Measurements from ENCODE around the gene TPRG1L. TPM values are rescaled to one million over a fixed set of nuclear protein-coding genes. Genes with fewer than 3 reads are reported as not detected.

Gene TPRG1L
- total RNA-seq, 1 experiment from 2014 or later, result 21.9 TPM

- Mint-ChIP-seq H3K27ac (ENCODE audit: low read depth, unreplicated experiment) (no peak overlapping the region), H3K27me3 (ENCODE audit: insufficient read depth, unreplicated experiment) (no peaks in the 10 kb centered on the region), H3K4me1 (ENCODE audit: insufficient read depth, unreplicated experiment) (peaks cover 7% of the 10 kb centered on the region), H3K4me3 (ENCODE audit: unreplicated experiment) (no peak overlapping the region), H3K36me3 (ENCODE audit: insufficient read depth, unreplicated experiment) (peaks cover 23% of the 10 kb centered on the region), H3K9me3 (ENCODE audit: unreplicated experiment) (no peaks in the 10 kb centered on the region)
- ChIA-PET CTCF (no interaction called here), POLR2A (no interaction called here)
- intact Hi-C loops (cut with micrococcal nuclease), result no loop called here
- DNase-seq (ENCODE audit: unreplicated experiment), result no peak
- TF ChIP-seq, protein P1, sequence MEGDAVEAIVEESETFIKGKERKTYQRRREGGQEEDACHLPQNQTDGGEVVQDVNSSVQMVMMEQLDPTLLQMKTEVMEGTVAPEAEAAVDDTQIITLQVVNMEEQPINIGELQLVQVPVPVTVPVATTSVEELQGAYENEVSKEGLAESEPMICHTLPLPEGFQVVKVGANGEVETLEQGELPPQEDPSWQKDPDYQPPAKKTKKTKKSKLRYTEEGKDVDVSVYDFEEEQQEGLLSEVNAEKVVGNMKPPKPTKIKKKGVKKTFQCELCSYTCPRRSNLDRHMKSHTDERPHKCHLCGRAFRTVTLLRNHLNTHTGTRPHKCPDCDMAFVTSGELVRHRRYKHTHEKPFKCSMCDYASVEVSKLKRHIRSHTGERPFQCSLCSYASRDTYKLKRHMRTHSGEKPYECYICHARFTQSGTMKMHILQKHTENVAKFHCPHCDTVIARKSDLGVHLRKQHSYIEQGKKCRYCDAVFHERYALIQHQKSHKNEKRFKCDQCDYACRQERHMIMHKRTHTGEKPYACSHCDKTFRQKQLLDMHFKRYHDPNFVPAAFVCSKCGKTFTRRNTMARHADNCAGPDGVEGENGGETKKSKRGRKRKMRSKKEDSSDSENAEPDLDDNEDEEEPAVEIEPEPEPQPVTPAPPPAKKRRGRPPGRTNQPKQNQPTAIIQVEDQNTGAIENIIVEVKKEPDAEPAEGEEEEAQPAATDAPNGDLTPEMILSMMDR (IDR thresholded peaks at IDR 0.05; ENCODE audit: unreplicated experiment), result no peak
- BruUV-seq (replicated peaks), result no TSS peak
Measured at GRCh38 chr1:3644273-3644672, 19.5 kb downstream of the TPRG1L start.

DNA sequence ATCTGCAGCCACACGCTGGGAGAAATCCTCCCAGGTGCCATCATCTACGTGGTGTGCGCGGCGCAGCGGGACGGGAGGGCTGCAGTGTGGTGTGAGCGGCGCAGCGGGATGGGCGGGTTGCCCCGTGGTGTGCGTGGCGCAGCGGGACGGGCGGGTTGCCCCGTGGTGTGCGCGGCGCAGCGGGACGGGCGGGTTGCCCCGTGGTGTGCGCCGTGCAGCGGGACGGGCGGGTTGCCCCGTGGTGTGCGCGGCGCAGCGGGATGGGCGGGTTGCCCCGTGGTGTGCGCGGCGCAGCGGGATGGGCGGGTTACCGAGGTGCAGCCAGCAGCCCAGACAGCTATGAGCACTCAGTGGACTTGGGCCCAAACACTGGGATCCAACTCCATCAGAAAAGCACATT is 20.4 kb downstream of the TPRG1L start:
- TF ChIP-seq, protein P1 (IDR thresholded peaks at IDR 0.05; ENCODE audit: unreplicated experiment), result no peak
- H3K36me3 Mint-ChIP-seq (ENCODE audit: insufficient read depth, unreplicated experiment), result peaks cover 23% of the 10 kb centered on the region

DNA sequence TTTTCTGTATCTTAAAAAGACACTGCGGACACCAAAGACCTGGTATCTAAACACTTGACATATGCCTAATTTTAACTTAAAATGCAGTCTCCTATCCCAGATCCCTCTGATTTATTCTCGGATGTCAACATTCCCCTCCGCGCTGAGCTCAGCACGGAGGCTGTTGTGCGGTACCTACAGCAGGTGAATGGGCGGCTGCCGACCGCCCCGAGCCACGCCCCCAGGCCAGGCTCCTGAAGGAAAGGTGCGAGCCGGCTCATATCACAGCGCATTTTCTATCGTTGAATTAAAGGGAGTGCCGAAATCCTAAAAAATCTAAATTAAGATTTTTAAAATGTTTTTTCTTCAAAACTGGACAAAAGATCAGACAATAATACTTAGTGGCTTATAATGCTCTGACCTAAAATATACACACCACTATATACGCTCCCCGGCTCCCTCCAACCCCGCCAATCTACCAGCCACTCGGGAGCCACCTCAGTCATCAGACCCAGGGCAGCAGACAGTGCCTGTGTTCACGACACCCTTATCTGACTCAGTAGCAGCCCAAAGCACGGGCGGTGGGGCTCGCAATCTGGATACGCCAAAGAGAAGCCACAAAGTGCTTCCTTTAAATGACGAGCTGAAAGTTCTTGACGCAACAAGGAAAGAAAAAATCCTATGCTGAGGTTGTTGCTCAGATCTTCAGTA is 21.0 kb downstream of the TPRG1L start:
- no peak for DNase-seq (ENCODE audit: unreplicated experiment)
- POLR2A ChIA-PET, result interaction anchor here (0.5 kb wide), 1 partner anchor 21 kb away, joined by 4 read pairs; no protein-coding TSS in a partner anchor
- Mint-ChIP-seq H3K4me1 (ENCODE audit: insufficient read depth, unreplicated experiment) (peaks cover 7% of the 10 kb centered on the region), H3K36me3 (ENCODE audit: insufficient read depth, unreplicated experiment) (peaks cover 23% of the 10 kb centered on the region), H3K27ac (ENCODE audit: low read depth, unreplicated experiment) (no peak overlapping the region), H3K27me3 (ENCODE audit: insufficient read depth, unreplicated experiment) (no peaks in the 10 kb centered on the region), H3K9me3 (ENCODE audit: unreplicated experiment) (no peaks in the 10 kb centered on the region), H3K4me3 (ENCODE audit: unreplicated experiment) (no peak overlapping the region)
- CTCF ChIA-PET, result interaction anchor here (0.6 kb wide), 3 partner anchors 129 to 1151 kb away, joined by 3 to 5 read pairs (median 3); no protein-coding TSS in a partner anchor
- no TSS peak for BruUV-seq (replicated peaks)
- TF ChIP-seq, protein P1 (IDR thresholded peaks at IDR 0.05; ENCODE audit: unreplicated experiment), result no peak
- intact Hi-C loops (cut with micrococcal nuclease), result no loop called here

More for the DNA sequence above, 20.4 kb downstream of the TPRG1L start:
- ChIA-PET POLR2A (interaction anchor here (0.5 kb wide), 1 partner anchor 21 kb away, joined by 4 read pairs; no protein-coding TSS in a partner anchor), CTCF (interaction anchor here (0.6 kb wide), 1 partner anchor 1150 kb away, joined by 5 read pairs; no protein-coding TSS in a partner anchor)
- Mint-ChIP-seq H3K27ac (ENCODE audit: low read depth, unreplicated experiment) (no peak overlapping the region), H3K4me3 (ENCODE audit: unreplicated experiment) (no peak overlapping the region), H3K4me1 (ENCODE audit: insufficient read depth, unreplicated experiment) (peaks cover 7% of the 10 kb centered on the region), H3K9me3 (ENCODE audit: unreplicated experiment) (no peaks in the 10 kb centered on the region), H3K27me3 (ENCODE audit: insufficient read depth, unreplicated experiment) (no peaks in the 10 kb centered on the region)
- no TSS peak for BruUV-seq (replicated peaks)
- DNase-seq (ENCODE audit: unreplicated experiment), result no peak
- intact Hi-C loops (cut with micrococcal nuclease), result no loop called here

DNA sequence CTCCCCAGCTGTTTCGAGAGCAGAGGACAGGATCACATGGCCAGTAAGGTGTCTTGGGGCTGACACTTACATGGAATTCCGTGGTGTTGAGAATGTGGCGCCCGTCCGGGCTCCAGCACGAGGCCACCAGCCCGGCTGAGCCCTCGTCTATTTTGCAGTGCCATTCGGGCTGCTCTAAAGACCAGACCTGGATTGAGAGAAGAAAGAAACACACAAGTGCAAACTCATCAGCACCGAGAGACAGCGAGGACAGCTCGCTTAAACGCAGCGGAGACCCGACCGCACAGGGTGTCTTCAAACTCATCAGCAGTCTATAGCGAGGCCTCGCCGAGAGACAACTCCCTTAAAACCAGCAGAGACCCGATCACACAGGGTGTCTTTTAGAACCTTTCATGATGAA is 21.8 kb downstream of the TPRG1L start:
- Mint-ChIP-seq H3K4me1 (ENCODE audit: insufficient read depth, unreplicated experiment) (peaks cover 7% of the 10 kb centered on the region), H3K4me3 (ENCODE audit: unreplicated experiment) (no peak overlapping the region), H3K27ac (ENCODE audit: low read depth, unreplicated experiment) (no peak overlapping the region), H3K27me3 (ENCODE audit: insufficient read depth, unreplicated experiment) (no peaks in the 10 kb centered on the region), H3K36me3 (ENCODE audit: insufficient read depth, unreplicated experiment) (peaks cover 23% of the 10 kb centered on the region), H3K9me3 (ENCODE audit: unreplicated experiment) (no peaks in the 10 kb centered on the region)
- POLR2A ChIA-PET, result interaction anchor here (0.6 kb wide), 1 partner anchor 197 kb away, joined by 4 read pairs; no protein-coding TSS in a partner anchor
- CTCF ChIA-PET, result interaction anchor here (0.6 to 1.4 kb wide), 2 partner anchors 129 to 193 kb away, joined by 3 read pairs; no protein-coding TSS in a partner anchor
- intact Hi-C loops (cut with micrococcal nuclease), result no loop called here
- BruUV-seq (replicated peaks), result no TSS peak
- no peak for DNase-seq (ENCODE audit: unreplicated experiment)
- TF ChIP-seq, protein P1 (IDR thresholded peaks at IDR 0.05; ENCODE audit: unreplicated experiment), result no peak

All from MCF 10A (cell line).